HL-60/S4 (cell line): ENCODE data around the gene TBXAS1.

ENCODE experiments used
- in situ Hi-C: fragments of 300-500 bp; cut with MboI; formaldehyde crosslinking; loops from 2 replicates; pipeline ENCODE4 v1.14.3; 2022; ENCODE audit warnings: low sequenced_read_pairs

TBXAS1 gene

GRCh38 chr7:139941866-139942265 lies 112.8 kb downstream of the TBXAS1 start:
- in situ Hi-C loops, result no loop called here

- in situ Hi-C loops, result no loop called here
These were observed 113.6 kb downstream of the TBXAS1 start for GRCh38 chr7:139942636-139943035.

- in situ Hi-C loops, result no loop called here
These were observed 114.3 kb downstream of the TBXAS1 start for GRCh38 chr7:139943401-139943800.

GRCh38 chr7:139944248-139944647 lies 115.2 kb downstream of the TBXAS1 start:
- in situ Hi-C loops, result no loop called here

- in situ Hi-C loops, result no loop called here
These were observed 117.5 kb downstream of the TBXAS1 start for GRCh38 chr7:139946533-139946932.

- in situ Hi-C loops, result no loop called here
These were observed 118.0 kb downstream of the TBXAS1 start for GRCh38 chr7:139947021-139947420.

GRCh38 chr7:139948167-139948566 lies 119.1 kb downstream of the TBXAS1 start:
- in situ Hi-C loops, result no loop called here

GRCh38 chr7:139948587-139949335 lies 119.7 kb downstream of the TBXAS1 start:
- in situ Hi-C loops, result no loop called here

- in situ Hi-C loops, result no loop called here
These were observed 120.6 kb downstream of the TBXAS1 start for GRCh38 chr7:139949629-139950028.

GRCh38 chr7:139950881-139951525 lies 121.9 kb downstream of the TBXAS1 start:
- in situ Hi-C loops, result no loop called here

- in situ Hi-C loops, result no loop called here
These were observed 124.2 kb downstream of the TBXAS1 start for GRCh38 chr7:139953229-139953628.

- in situ Hi-C loops, result no loop called here
These were observed 126.2 kb downstream of the TBXAS1 start for GRCh38 chr7:139955109-139955820.

- in situ Hi-C loops, result no loop called here
These were observed 129.7 kb downstream of the TBXAS1 start for GRCh38 chr7:139958599-139959284.

GRCh38 chr7:139959285-139959628 lies 130.2 kb downstream of the TBXAS1 start:
- in situ Hi-C loops, result no loop called here

GRCh38 chr7:139959718-139960117 lies 130.7 kb downstream of the TBXAS1 start:
- in situ Hi-C loops, result no loop called here

- in situ Hi-C loops, result no loop called here
These were observed 131.1 kb downstream of the TBXAS1 start for GRCh38 chr7:139960157-139960556.

GRCh38 chr7:139965942-139966628 lies 137.0 kb downstream of the TBXAS1 start:
- in situ Hi-C loops, result no loop called here

- in situ Hi-C loops, result no loop called here
These were observed 137.9 kb downstream of the TBXAS1 start for GRCh38 chr7:139966949-139967348.

GRCh38 chr7:139968931-139969330 lies 139.9 kb downstream of the TBXAS1 start:
- in situ Hi-C loops, result no loop called here

- in situ Hi-C loops, result no loop called here
These were observed 143.0 kb downstream of the TBXAS1 start for GRCh38 chr7:139972029-139972428.
